ENCODE results near the gene PLD1.

DNA sequence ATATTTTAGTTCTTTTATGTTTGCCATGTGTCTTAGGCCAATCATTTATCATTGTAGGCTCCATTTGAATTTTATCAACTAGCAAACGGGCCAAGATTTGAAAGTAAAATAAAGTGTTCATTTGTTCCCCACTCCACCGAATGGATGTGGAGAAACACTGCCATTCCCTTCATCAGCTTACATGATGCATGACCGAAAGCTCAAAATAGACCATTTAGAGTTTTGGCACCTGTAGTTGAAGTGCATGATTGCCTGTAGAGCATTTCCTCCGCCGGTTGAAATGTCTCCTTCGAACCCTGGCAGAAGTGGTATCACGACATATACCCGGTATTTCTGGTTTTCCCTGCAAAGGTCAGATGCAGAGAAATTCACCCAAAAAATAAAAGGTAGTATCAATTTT is 165.6 kb downstream of the PLD1 start:
- TF ChIP-seq CTCF (IDR thresholded peaks at IDR 0.05) (no peak), EP300 (IDR thresholded peaks at IDR 0.05) (no peak), POLR2A (IDR thresholded peaks at IDR 0.05) (no peak)

All from tibial nerve (tissue), 4 donors.